Mononuclear cell (primary cell): ENCODE measurements around the gene CRIP2. TPM values are rescaled to one million over a fixed set of nuclear protein-coding genes. Genes with fewer than 3 reads are reported as not detected.

ENCODE experiments used
- H3K27me3 ChIP-seq: 2 replicates; pipeline ENCODE4 v1.6.0; 2011; ENCODE audit warnings: low read length, control low read depth; ENCODE audit not compliant: insufficient read depth
- H3K4me1 ChIP-seq: 2 replicates; pipeline ENCODE4 v1.5.1; 2011; ENCODE audit warnings: mild to moderate bottlenecking, low read length, control low read depth; ENCODE audit not compliant: insufficient read depth
- H3K4me3 ChIP-seq: 2 replicates; pipeline ENCODE4 v1.5.1; 2011; ENCODE audit warnings: mild to moderate bottlenecking, low read length, moderate library complexity
- H3K9me3 ChIP-seq: 2 replicates; pipeline ENCODE4 v1.5.1; 2011; ENCODE audit warnings: low read depth, mild to moderate bottlenecking, control low read depth, low read length
- total RNA-seq: library from RNA; depleted of rRNA; stranded (reverse); fragments of >200 nt; gene quantifications from one replicate; pipeline ENCODE4 v1.2.3, GENCODE V29; 2012

CRIP2 gene
- total RNA-seq, 1 donor: 10.8 TPM

- peaks cover 4% of the 10 kb centered on the region for H3K4me1 ChIP-seq
- no peak overlapping the region for H3K4me3 ChIP-seq
- H3K9me3 ChIP-seq: no peaks in the 10 kb centered on the region
- H3K27me3 ChIP-seq: no peaks in the 10 kb centered on the region
Measured at GRCh38 chr14:105439179-105439578, 35.4 kb upstream of the CRIP2 start.

GRCh38 chr14:105439710-105440553 is 34.7 kb upstream of the CRIP2 start:
- H3K4me1 ChIP-seq: peaks cover 4% of the 10 kb centered on the region
- H3K27me3 ChIP-seq: no peaks in the 10 kb centered on the region
- no peak overlapping the region for H3K4me3 ChIP-seq
- H3K9me3 ChIP-seq: no peaks in the 10 kb centered on the region

GRCh38 chr14:105440554-105440900 is 34.1 kb upstream of the CRIP2 start:
- Histone ChIP-seq H3K9me3 (no peaks in the 10 kb centered on the region), H3K4me1 (no peaks in the 10 kb centered on the region), H3K27me3 (no peaks in the 10 kb centered on the region), H3K4me3 (no peak overlapping the region)

- Histone ChIP-seq H3K27me3 (no peaks in the 10 kb centered on the region), H3K9me3 (no peaks in the 10 kb centered on the region), H3K4me1 (no peaks in the 10 kb centered on the region), H3K4me3 (no peak overlapping the region)
Measured at GRCh38 chr14:105440992-105441391, 33.6 kb upstream of the CRIP2 start.

GRCh38 chr14:105442125-105442524 is 32.5 kb upstream of the CRIP2 start:
- Histone ChIP-seq H3K4me1 (no peaks in the 10 kb centered on the region), H3K9me3 (no peaks in the 10 kb centered on the region), H3K27me3 (no peaks in the 10 kb centered on the region), H3K4me3 (no peak overlapping the region)

GRCh38 chr14:105442834-105443233 is 31.8 kb upstream of the CRIP2 start:
- no peak overlapping the region for H3K4me3 ChIP-seq
- no peaks in the 10 kb centered on the region for H3K9me3 ChIP-seq
- no peaks in the 10 kb centered on the region for H3K4me1 ChIP-seq
- H3K27me3 ChIP-seq: no peaks in the 10 kb centered on the region

- H3K4me1 ChIP-seq: no peaks in the 10 kb centered on the region
- H3K9me3 ChIP-seq: no peaks in the 10 kb centered on the region
- no peaks in the 10 kb centered on the region for H3K27me3 ChIP-seq
Measured at GRCh38 chr14:105444859-105445258, 29.8 kb upstream of the CRIP2 start.

GRCh38 chr14:105445290-105445689 is 29.3 kb upstream of the CRIP2 start:
- no peaks in the 10 kb centered on the region for H3K27me3 ChIP-seq
- no peaks in the 10 kb centered on the region for H3K9me3 ChIP-seq
- no peak overlapping the region for H3K4me3 ChIP-seq
- no peaks in the 10 kb centered on the region for H3K4me1 ChIP-seq

More at GRCh38 chr14:105444859-105445258, 29.8 kb upstream of the CRIP2 start:
- no peak overlapping the region for H3K4me3 ChIP-seq

GRCh38 chr14:105445901-105446845 is 28.4 kb upstream of the CRIP2 start:
- no peak overlapping the region for H3K4me3 ChIP-seq
- no peaks in the 10 kb centered on the region for H3K9me3 ChIP-seq
- no peaks in the 10 kb centered on the region for H3K27me3 ChIP-seq
- H3K4me1 ChIP-seq: no peaks in the 10 kb centered on the region

GRCh38 chr14:105446971-105447370 is 27.6 kb upstream of the CRIP2 start:
- no peaks in the 10 kb centered on the region for H3K9me3 ChIP-seq

GRCh38 chr14:105447651-105448640 is 26.7 kb upstream of the CRIP2 start:
- Histone ChIP-seq H3K27me3 (no peaks in the 10 kb centered on the region), H3K4me3 (no peak overlapping the region), H3K9me3 (no peaks in the 10 kb centered on the region), H3K4me1 (no peaks in the 10 kb centered on the region)

More at GRCh38 chr14:105446971-105447370, 27.6 kb upstream of the CRIP2 start:
- Histone ChIP-seq H3K27me3 (no peaks in the 10 kb centered on the region), H3K4me3 (no peak overlapping the region), H3K4me1 (no peaks in the 10 kb centered on the region)

GRCh38 chr14:105448706-105449111 is 25.9 kb upstream of the CRIP2 start:
- Histone ChIP-seq H3K27me3 (no peaks in the 10 kb centered on the region), H3K4me3 (no peak overlapping the region), H3K9me3 (no peaks in the 10 kb centered on the region), H3K4me1 (no peaks in the 10 kb centered on the region)

GRCh38 chr14:105449276-105450122 is 25.1 kb upstream of the CRIP2 start:
- H3K27me3 ChIP-seq: no peaks in the 10 kb centered on the region
- no peak overlapping the region for H3K4me3 ChIP-seq
- no peaks in the 10 kb centered on the region for H3K9me3 ChIP-seq
- no peaks in the 10 kb centered on the region for H3K4me1 ChIP-seq

GRCh38 chr14:105450123-105450505 is 24.5 kb upstream of the CRIP2 start:
- no peaks in the 10 kb centered on the region for H3K27me3 ChIP-seq

More at GRCh38 chr14:105450123-105450505, 24.5 kb upstream of the CRIP2 start:
- no peaks in the 10 kb centered on the region for H3K4me1 ChIP-seq
- H3K4me3 ChIP-seq: no peak overlapping the region
- H3K9me3 ChIP-seq: no peaks in the 10 kb centered on the region
